Activated gamma-delta T cell treated with Interleukin-2 at 50 U/mL for 16 hours (primary cell): ENCODE results near the gene PRSS8.
A peak's percentile ranks its signal among the peaks of the same experiment; 100 is the strongest.

Source experiments
- DNase-seq: peaks from one replicate; pipeline ENCODE4 v3.0.0-alpha.2; 2020

Gene PRSS8

GRCh38 chr16:31099860-31100638, 35.5 kb downstream of the PRSS8 start:
- no peak for DNase-seq

DNA sequence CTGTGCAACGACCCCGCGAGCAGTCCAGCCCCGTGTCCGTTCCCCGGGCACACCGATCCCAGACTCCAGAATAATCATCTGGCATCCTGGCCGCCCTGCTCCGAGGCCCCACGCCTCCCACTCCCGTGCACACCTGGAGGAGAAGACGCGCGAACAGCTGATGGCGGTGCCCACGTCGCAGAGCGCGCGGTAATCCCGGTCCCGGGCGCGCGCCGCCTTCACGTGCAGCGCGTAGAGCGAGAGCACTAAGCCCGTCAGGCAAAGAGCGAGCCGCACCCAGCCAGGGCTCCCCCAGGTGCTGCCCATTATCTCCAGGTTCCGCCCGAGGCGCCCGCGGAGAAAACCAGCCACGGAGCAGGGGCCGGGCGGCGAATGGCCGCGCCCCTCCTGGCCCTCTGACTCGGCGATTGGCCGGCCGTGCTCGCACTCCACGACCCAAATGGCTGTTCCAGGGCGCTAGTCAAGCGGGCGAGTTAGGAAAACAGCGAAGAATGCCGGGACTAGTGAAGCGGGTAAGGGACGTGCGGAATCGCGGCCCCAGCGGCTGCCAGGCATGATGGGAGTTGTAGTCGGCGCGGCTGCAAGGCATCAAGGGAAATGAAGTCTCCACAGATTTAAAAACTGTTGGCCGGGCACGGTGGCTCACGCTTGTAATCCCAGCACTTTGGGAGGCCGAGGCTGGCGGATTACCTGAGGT, 41.0 kb downstream of the PRSS8 start, which contains the start of gene VKORC1:
Gene VKORC1, minus strand, starts transcription at position 374 of the 697 bp plus-strand sequence. Its CDS starts 68 bp downstream, at position 306.
- DNase-seq, result peak; percentile 77

GRCh38 chr16:31094088-31094423, 41.5 kb downstream of the PRSS8 start:
- DNase-seq, result no peak

DNA sequence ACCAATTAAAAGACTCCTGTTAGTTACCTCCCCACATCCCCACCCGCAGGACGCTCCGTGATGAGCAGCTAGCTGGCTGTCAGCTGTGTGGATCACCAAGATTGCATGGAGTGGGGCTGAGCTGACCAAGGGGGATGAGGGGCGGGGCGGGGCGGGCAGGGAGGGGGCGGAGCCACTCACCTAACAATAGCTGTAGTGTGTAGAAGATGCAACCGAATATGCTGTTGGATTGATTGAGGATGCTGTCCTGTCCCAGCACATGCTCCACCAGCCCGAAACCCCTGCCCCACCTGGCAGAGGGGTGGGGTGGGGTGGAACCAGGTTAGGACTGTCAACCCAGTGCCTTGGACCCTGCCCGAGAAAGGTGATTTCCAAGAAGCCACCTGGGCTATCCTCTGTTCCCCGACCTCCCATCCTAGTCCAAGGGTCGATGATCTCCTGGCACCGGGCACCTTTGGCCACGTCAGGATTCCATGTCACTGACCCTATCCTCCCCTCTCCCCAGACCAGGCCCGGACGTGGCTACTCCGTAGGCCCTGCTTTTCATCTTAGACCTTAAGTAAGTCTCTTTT, 42.3 kb downstream of the PRSS8 start:
- no peak for DNase-seq

- DNase-seq, result no peak
Observed at GRCh38 chr16:31092330-31092729, 43.2 kb downstream of the PRSS8 start.

- DNase-seq, result no peak
Observed at GRCh38 chr16:31090540-31090939, 45.0 kb downstream of the PRSS8 start.

DNA sequence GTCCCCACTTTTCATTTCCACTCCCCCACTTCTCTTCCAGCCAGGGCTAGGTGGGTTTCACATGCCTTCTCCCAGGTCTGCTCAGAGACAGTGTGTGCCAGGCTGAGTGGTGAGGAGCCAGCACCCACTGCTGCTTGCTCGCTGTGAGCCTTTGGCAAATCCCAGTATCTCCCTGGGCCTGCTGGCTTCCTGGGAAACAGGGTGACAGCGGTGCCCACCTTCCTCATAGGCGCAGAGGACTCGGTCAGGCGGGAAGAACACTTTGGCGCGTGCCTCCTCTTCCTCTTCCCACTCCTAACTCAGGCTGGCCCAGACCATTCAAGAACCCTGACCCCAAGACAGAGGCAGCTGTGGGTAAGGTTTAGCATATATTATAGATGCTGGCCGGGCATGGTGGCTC, 46.3 kb downstream of the PRSS8 start:
- DNase-seq, result no peak

- DNase-seq, result no peak
Observed at GRCh38 chr16:31088459-31089183, 46.9 kb downstream of the PRSS8 start, which contains the start of gene PRSS53. PRSS53 (minus strand) TSS chr16:31088943; CDS start chr16:31088809, 134 bp downstream.

GRCh38 chr16:31087971-31088370, 47.6 kb downstream of the PRSS8 start:
- no peak for DNase-seq

DNA sequence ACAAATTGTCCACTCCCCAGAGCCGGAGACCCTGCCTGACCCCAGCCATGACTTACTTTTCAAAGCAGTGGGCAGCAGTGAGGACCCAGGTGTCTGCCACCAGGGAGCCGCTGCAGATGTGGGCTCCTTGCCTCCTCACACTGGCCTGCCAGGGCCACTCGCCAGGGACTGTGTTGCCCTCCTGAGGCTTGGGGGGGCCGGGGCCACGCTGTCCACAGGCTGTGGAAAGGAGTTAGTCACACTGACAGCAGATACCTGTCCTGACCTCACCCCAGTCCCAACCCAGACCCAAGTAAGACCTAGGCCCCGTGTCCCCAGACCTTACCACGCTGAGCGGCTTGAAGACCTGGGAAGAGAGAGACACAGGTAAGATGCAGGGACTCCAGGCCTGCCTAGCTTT, 48.0 kb downstream of the PRSS8 start:
- no peak for DNase-seq

GRCh38 chr16:31086629-31086906, 49.0 kb downstream of the PRSS8 start:
- DNase-seq, result no peak

DNA sequence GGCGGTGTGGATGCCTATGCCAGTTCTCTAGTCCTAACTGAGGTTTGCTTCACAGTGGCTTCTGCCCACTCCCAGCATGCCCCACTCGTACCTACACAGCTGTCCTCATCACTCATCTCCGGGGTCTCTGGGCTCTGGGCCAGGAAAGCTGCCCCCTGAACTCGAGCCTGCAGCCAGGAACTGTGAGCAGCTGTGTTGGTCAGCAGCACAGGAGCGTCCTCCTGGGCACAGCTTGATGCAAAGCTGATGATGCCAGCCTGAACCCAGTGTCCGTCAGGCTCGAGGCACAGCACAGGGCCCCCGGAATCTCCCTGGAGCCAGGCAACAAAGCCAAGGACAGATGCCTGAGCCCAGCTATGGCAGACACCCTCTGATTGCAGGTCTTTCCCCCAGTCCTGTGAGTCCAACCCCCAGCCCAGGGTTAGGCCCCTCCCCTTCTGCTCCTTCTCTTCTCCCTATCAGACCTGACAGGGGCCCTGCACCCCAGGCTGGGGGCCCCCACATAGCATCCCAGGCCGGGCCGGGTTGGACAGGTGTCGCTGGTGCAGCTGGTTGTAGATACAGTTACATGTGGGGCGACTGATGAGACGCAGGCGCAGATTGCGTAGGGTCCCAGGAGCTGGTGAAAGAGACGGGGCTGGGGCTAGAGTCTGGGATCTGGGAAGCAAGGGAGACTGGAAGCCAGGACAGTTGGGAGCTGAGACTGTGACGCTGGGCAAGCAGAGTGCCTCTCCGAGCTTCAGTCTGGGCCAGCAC, 49.5 kb downstream of the PRSS8 start:
- no peak for DNase-seq

DNA sequence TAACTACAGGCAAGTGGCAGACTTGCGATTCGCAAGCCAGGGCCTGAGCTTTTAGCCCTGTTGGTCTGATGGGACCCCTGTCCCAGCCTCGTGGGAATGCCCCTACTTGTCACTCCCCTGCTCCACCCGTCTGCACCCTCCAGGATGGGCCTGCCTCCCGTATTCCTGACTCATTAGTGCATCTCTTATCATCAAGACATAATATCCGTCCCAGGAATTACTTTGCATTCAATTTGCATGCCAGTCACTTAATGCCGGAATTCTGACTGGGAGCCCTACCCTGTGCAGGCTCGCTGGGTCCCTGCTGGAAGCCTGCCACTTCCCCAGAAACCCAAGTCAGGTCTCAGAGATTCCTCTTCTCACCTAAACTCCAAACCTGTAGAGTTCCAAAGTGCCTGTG, 50.1 kb downstream of the PRSS8 start:
- DNase-seq, result no peak

GRCh38 chr16:31084584-31085302, 50.8 kb downstream of the PRSS8 start:
- DNase-seq, result no peak

DNA sequence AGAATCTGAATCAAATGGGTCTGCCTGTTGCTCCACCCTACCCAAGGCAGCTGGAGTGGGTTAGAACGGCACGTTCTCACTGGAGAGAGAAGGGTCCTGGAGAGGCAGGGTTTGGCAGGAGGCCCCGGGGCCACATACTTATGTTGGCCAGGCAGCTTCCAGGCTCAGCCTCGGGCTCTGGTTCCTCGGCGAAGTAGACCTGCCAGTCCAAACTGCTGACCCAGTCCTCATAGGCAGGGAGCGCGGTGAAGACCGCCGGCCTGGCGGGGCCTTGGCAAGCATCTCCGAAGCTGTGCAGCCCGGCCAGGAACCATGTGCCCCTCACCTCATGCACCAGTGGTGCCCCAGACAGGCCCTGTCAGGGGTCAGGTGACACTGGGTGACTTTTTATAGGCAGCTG, 51.5 kb downstream of the PRSS8 start:
- no peak for DNase-seq

- no peak for DNase-seq
Observed at GRCh38 chr16:31083556-31083955, 52.0 kb downstream of the PRSS8 start.

GRCh38 chr16:31083081-31083480, 52.4 kb downstream of the PRSS8 start:
- no peak for DNase-seq

GRCh38 chr16:31082368-31083045, 53.0 kb downstream of the PRSS8 start:
- no peak for DNase-seq
